ENCODE data around the gene CALHM3.
A peak's percentile ranks its signal among the peaks of the same experiment; 100 is the strongest.
"Not testable (repeated sequence)": the region's sequence is repeated elsewhere in the genome, so short reads cannot be mapped to it uniquely, and the experiment has no call there.

CALHM3 gene, protein sequence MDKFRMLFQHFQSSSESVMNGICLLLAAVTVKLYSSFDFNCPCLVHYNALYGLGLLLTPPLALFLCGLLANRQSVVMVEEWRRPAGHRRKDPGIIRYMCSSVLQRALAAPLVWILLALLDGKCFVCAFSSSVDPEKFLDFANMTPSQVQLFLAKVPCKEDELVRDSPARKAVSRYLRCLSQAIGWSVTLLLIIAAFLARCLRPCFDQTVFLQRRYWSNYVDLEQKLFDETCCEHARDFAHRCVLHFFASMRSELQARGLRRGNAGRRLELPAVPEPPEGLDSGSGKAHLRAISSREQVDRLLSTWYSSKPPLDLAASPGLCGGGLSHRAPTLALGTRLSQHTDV

DNA sequence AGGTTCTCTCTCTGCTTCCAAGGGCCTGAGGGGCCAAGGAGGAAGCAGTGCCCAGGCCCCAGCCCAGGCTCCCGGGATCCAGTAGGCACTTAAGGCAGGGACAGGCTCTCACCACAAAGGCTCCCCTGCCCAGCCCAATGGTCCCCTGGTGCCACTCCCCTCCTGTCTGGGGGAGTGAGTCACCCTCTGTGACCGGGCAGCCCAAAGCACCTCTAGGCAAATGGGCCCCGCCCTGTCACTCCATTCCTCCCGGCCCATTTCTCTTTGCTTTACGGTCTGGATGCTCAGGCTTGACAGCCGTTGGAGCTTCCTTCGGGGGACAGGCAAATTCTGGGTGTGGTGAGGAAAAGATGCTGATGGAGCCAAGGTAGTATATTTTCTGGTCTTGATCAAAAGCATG is at the start of gene CALHM3:
Gene CALHM3 (minus strand): TSS at position 106 of the 400 bp plus-strand sequence. CDS start 208 bp downstream, outside the sequence.
- DNase-seq (ENCODE audit: low read depth, low spot score) = no peak

DNA sequence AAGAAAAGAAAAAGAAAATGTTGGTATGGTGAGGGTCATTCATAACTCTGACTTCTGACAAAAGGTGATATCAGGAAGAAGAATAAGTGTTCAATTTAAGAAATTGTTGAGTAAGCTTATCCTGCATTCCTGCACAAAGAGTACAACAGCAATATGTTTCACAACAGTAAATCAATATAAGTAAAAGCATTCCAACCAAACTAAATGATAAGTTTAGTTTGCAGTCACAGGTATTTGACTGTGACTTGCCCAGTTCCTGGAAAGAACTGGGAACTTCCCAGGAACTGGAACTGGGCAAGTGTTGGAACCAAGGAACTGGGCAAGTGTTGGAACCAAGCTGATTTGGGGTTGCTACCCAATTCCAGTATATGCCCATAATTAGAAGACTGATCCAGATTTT is 49.5 kb upstream of the CALHM3 start:
- DNase-seq (ENCODE audit: low read depth, low spot score) = no peak

DNA sequence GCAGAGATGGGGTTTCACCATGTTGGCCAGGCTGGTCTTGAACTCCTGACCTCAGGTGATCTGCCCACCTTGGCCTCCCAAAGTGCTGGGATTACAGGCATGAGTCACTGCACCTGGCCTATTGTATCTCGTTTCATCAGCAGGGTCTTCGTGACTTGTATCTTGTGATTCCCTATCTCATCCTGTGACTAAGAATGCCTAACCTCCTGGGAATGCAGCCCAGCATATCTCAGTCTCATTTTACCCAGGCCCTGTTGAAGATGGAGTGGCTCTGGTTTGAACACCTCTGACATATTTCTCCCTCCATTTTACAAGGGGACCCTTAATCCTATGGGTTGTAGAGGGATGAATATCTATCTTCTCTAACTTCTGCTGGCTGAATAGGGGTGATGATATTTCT is 48.4 kb upstream of the CALHM3 start:
- DNase-seq (ENCODE audit: low read depth, low spot score) = not testable (repeated sequence)

DNA sequence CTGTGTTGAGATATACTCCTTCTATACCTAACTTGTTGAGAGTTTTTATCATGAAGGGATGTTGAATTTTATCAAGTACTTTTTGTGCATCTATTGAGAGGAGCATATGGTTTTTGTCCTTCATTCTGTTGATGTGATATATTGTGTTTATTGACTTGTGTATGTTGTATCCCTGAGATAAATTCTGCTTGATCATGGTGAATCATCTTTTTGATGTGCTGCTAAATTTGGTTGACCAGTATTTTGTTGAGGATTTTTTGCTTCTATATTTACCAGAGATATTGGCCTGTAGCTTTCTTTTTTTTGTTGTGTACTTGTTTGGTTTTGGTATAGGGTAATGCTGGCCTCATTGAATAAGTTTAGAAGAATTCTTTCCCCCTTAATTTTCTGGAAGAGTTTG is 46.9 kb upstream of the CALHM3 start:
- no peak for DNase-seq (ENCODE audit: low read depth, low spot score)

DNA sequence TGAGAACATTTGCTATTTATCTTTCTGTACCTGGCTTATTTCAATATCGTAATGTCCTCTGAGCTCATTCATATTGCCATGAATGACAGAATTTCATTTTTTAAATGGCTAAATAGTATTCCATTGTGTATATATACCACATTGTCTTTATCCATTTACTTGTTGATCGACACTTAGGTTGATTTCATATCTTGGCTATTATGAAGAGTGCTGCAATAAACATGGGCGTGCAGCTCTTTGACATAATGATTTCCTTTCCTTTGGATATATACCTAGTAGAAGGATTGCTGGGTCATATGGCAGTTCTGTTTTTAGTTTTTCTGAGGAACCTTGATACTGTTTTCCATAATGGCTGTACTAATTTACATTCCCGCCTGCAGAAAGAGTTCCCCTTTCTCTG is 44.6 kb upstream of the CALHM3 start:
- DNase-seq (ENCODE audit: low read depth, low spot score) = no peak

DNA sequence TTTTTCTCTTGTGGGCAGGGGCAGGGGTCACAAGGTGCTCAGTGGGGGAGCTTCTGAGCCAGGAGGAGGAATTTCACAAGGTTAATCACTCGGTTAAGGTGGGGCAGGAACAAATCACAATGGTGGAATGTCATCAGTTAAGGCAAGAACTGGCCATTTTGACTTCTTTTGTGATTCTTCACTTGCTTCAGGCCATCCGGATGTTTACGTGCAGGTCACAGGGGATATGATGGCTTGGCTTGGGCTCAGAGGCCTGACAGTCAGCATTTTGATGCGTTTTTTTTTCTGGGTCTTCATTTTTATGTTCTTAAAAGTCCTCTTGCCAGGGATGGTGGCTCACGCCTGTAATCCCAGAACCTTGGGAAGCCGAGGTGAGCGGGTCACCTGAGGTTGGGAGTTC is 43.0 kb upstream of the CALHM3 start:
- DNase-seq (ENCODE audit: low read depth, low spot score) = not testable (repeated sequence)

DNA sequence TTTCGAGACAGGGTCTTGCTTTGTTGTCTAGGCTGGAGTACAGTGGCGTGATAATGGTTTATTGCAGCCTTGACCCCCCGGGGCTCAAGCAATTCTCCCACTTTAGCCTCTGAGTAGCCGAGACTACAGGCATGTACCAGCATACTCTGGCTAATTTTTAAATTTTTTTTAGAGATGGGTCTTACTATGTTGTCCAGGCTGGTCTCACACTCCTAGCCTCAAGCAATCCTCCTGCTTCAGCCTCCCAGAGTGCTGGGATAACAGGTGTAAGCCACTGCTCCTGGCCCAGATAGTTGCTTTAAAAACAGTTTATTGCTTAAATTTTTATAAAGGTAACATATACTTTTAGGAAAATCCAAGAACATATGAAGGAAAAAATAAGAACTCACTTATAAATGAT is 40.8 kb upstream of the CALHM3 start:
- no peak for DNase-seq (ENCODE audit: low read depth, low spot score)

DNA sequence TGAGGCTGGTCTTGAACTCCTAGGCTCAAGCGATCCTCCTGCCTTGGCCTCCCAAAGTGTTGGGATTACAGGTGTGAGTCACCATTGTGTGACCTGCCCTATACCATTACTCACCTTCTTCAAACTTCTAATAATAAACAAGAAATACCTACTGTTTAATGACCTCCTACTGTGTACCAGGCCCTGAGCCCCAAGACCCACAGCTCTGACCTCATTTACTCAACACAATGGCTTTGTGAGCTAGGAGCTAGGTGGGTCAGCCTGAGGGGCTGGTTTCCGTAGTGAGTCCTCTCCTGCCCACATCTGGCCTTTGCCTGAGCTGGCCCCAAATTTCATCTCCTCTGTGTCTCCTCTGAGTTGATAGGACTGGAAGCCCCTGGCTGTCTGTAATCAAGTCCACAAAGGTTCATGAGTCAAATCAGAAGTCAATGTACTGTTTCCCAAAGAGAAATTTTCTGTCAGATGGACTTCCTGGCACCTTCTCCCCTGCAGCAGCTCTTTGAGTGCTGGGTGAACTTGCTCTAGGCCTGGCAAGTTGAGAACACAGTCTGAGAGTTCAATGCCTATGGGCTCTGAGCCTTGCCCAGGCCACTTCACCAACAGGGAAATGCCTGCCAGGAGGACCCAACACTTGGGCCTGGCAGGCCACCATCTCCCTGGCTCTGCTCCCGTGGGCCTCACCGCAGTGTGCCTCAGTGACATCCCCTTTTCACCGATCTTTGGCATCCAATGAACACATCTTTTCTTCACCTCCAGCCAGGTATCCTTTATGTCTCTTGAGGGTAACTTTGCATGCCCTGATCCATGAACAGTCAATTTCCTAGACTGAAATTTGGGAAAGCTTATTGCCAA is 38.4 kb upstream of the CALHM3 start:
- DNase-seq (ENCODE audit: low read depth, low spot score) = no peak

DNA sequence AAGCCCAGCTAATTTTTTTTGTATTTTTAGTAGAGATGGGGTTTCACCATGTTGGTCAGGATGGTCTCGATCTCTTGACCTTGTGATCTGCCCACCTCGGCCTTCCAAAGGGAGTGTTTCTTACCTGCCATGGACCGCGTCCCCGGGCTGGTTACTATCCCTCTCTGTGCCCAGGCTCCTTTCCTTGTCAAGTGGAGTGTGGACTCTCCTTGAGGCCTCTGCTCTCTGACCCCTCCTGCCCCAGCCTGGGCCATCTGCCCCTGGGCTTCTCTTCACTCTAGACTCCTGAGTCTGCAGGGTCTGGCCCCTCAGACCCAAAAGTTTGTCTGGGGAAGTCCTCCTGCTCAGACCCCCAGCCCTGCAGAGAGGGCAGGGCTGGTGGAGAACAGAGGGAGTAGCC is 35.2 kb upstream of the CALHM3 start:
- DNase-seq (ENCODE audit: low read depth, low spot score) = no peak

DNA sequence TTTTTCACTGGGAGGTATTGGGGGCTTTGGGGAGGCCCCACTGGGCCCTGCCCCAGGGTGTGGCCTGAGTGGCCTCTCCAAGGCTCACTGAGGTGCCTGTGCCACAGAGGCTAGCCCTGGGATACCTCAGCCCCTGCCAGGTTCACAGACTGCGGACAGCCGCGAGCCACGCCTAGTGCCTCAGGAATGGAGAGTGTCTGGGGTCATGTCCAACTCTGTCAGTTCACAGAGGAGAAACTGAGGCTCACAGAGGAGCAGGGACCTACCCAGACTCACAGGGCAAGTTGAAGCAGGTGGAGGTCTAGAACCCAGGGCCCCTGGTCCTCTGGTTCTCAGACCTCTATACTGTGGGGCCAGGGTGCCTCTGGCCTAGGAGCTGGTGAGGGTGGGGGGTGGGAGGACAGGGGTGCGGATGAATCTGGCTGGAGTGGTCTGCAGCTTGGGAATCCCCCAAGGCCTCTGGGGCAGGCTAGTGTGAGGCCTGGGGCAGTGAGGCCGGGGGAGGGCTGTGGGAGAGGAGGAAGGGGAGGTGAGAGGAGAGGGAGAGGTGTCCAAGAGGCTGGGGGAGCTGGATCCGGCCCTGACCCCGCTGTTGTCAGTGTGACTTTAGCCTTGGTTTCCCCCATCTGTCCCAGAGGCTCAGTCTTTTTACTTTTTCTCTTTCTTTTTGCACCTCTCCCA is 34.5 kb upstream of the CALHM3 start:
- no peak for DNase-seq (ENCODE audit: low read depth, low spot score)

DNA sequence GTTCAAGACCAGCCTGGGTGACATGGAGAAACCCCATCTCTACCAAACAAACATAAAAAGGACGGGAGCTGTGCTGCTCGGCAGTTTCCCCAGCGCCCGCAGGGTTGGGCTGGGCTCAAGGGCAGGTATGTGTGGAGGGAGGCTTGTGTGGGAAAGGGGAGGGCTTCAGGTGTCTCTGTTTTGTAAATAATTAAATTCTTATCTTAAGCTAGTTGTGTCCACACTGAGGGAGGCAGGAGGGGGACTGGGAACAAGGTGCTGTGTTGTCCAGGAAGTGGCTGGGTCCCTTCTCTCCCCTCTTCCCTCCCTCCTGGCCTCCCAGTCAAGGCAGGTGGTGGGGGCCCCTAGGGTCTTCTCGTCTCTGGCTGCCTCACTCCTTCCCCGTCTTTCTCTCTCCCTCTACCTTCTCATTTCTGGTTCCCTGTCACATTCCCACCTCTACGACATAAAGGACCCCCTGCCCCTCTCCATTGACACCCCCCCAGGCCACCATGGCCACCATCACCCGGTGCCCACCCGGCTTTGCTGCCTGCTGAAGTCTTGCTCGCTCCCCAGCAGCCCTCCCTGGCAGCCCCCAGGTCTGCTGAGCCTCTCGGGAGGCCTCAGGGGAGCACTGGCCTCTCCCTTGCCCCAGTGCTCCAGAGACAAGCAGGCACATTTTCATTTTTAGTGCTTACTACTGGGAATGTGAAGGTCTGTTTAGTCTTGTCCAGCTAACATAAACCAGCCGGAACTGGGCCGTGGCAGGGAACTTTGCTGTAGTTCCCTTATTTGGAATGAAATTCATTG is 33.7 kb upstream of the CALHM3 start:
- no peak for DNase-seq (ENCODE audit: low read depth, low spot score)

DNA sequence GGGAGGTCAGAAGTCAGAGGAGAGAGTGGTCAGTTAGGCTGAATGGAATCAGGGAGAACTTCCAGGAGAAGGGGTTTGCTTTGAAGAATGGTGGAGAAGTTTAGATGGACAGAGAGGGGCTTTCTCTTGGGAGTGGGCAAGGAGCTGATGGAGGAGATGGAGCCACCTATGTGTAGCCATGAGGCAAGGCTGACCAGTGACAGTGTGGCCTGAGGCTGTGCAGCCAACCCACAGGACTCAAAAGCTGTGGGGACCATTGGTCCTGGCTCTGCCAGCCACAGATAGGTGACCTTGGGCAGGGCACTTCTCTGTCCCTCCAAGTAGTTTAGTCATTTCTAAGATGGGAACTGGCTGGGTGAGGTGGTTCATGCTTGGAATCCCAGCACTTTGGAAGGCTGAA is 33.1 kb upstream of the CALHM3 start:
- no peak for DNase-seq (ENCODE audit: low read depth, low spot score)

DNA sequence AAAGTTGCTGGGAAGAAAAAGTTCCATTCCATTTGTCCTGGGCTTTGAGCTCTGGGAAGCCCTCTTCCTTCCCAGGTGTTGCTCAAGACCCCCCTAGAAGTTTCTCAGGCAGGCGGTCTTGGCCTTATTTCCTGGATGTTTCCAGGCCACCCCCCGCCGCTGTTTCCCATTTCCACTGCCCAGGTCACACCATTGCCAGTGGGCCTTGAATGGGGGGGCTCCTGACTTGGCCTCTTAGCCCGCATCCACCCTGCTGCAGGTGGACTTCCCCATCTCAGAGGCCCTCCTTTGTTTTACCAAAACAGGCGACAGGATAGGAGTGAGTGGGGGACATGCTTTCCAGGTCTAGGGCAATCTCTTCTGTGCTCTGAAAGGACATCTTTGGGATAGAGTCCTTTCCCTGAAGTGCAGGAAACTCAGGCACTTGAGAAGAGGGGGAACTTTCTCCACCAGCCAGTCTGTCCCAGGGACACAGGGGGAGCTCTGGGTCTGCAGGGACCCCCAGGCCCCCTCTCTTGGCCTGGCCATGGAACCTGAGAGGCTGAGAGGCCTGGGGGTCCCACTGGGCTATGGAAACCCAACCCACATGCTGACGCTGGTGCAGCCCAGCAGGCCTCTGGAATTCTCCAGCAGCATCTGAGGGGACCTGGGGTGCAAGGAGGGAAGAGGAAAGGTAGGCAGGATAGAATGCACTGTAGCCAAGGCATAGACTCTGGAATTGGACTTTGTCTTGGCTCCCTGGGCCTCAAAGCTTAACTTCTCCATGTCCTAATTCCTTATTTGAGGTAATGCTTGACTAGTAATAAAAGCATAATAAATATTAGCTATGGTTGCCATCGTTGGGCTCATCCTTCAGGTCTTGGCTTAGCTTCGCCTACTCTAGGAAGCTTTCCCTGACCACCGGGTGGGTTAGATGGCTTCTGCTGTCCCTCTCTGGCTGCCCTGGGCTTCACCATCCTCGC is 32.0 kb upstream of the CALHM3 start:
- no peak for DNase-seq (ENCODE audit: low read depth, low spot score)

DNA sequence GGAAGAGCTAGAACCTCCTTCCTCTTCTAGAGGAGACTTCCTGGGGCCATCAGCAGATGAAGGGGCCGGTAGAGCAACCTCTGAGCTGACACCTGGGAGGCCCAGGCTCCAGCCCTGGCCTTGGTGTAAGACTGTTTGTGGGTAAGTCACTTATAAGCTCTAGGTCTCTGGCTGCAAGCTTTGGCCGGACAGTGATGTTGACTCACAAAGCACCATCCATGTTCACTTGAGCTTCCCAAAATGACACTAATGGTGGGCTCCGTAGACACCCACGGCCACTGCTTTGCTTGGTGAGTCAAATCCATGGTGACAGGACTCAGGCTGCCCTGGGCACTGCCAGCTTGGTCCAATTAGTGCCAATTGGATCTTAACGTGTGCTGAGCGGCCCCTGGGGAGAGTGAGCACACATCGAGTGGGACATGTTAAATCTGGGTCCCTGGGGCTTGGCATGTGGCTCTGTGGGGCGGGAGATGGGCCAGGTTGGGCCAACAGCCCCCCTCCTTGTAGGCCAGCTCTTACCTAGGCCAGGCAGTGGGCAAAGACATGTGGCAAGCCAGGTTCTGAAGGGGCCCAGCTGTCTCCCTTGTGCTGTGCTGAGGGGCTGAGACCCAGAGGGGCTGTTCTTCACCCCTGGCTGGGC is 31.1 kb upstream of the CALHM3 start:
- no peak for DNase-seq (ENCODE audit: low read depth, low spot score)

DNA sequence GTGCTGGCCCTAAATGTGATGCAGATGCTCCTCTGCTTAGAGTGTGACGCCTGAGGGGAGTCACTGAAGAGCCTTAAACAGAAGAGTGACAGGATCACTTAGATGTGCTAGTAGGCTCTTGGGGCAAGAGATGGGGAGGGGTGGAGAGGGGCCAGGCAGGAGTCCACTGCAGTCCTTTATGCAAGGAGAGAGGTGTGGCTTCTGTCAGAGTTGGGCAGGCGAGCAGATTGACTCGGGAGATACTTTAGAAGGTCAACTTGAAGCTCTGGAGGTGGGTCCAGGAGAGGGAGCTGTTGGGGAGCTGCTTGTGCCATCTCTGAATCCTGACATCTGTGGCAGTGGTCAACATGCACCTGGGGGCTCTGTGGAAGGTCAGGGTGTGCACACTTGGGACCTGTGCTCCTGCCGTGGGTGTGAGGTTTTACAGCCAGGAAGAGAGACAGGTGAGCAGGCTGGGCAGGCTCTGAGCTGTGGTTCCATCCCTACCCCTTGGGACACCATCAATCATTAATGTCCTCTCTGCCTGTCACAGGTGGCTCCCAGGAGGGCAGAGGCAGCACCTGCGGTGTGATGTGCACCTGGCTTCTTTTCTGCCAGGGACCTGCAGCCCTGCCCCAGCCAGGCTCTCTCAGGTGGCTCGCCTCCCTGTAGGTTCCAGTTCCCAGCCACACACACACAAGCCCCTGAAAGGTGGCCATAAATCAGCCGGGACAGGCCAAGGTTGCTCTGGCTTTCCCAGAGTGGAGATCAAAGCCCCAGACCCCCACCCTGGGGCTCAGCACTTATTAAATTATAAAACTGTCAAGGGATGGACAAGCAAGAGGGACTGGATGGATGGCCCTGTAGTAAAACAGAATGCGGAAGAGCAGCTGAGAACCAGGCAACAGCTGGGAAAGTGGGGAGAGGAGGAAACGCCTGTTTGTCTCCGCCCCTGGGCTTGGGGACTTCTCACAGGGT is 28.5 kb upstream of the CALHM3 start:
- no peak for DNase-seq (ENCODE audit: low read depth, low spot score)

DNA sequence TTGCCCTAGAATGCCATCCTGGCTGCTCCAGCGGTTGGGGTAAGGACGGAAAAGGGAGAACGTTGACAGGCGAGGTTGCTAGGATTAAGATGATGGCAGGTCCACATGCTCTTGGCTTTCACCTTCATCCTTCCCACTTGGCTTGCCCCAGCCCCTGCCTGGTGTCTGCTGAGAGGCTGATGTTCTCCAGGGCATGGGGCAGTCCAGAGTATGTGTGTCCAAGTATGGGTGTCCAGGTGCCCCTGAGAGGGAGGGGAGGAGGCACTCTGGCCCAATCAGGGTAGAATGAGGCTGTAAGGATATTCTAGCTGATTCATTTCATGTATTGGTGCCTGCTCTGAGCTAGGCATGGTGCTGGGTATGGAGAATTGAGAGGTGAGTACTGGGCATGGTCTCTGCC is 27.0 kb upstream of the CALHM3 start:
- DNase-seq (ENCODE audit: low read depth, low spot score) = no peak

DNA sequence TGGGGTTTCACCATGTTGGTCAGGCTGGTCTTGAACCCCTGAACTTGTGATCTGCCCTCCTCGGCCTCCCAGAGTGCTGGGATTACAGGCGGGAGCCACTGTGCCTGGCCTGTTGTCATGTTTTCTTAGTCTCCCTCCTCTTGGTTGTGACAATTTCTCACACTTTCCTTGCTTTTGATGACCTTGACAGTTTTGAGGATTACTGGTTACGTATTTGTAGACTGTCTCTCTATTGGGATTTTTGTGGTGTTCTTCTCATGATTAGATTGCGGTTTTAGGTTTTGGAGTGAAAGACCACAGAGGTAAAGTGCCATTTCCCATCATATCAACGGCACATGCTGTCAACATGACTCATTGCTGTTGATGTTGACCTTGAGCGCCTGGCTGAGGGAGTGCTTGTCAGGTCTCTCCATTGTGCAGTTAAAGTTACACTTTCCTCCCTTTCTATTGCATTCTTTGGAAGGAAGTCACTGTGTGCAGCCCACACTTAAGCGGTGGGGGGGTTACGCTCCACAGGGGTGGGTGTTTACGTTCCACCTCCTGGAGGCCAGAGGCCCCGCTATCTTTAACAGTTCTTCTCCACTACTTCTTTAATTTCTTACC is 25.2 kb upstream of the CALHM3 start:
- DNase-seq (ENCODE audit: low read depth, low spot score) = peak; percentile 83

DNA sequence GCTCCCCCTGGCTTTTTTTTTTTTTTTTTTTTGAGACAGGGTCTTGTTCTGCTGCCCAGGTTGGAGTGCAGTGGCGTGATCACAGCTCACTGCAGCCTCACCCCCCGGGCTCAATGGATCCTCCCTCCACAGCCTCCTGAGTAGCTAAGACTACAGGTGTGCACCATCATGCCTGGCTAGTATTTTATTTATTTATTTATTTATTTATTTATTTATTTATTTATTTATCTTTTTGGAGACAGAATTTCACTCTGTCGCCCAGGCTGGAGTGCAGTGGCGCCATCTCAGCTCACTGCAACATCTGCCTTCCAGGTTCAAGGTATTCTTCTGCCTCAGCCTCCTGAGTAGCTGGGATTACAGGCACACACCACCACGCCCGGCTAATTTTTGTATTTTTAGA is 24.7 kb upstream of the CALHM3 start:
- not testable (repeated sequence) for DNase-seq (ENCODE audit: low read depth, low spot score)
